ENCODE measurements around the gene KLF16.

GRCh38 chr19:1905863-1906375 lies 42.5 kb upstream of the KLF16 start:
- TF ChIP-seq POLR2AphosphoS5 (IDR thresholded peaks at IDR 0.05; ENCODE audit: low read length) (no peak), CTCF (IDR thresholded peaks at IDR 0.05 in 2 of 3, conservative IDR thresholded peaks at IDR 0.05 in 1 of 3; ENCODE audit: control insufficient read depth in 2 of 3, extremely low read depth in 1 of 3, insufficient read depth in 1 of 3, low read depth in 3 of 3, low read length in 3 of 3) (no peak)
